GM19463 (cell line): ENCODE results near the gene PDIA6.
"Not testable (repeated sequence)": the region's sequence is repeated elsewhere in the genome, so short reads cannot be mapped to it uniquely, and the experiment has no call there.

Experiments
- ATAC-seq: cut with Tn5 transposase; IDR thresholded peaks from one replicate; pipeline ENCODE4 v1.9.1; 2021; ENCODE audit warnings: mild to moderate bottlenecking, moderate library complexity; ENCODE audit not compliant: unreplicated experiment

The PDIA6 gene

DNA sequence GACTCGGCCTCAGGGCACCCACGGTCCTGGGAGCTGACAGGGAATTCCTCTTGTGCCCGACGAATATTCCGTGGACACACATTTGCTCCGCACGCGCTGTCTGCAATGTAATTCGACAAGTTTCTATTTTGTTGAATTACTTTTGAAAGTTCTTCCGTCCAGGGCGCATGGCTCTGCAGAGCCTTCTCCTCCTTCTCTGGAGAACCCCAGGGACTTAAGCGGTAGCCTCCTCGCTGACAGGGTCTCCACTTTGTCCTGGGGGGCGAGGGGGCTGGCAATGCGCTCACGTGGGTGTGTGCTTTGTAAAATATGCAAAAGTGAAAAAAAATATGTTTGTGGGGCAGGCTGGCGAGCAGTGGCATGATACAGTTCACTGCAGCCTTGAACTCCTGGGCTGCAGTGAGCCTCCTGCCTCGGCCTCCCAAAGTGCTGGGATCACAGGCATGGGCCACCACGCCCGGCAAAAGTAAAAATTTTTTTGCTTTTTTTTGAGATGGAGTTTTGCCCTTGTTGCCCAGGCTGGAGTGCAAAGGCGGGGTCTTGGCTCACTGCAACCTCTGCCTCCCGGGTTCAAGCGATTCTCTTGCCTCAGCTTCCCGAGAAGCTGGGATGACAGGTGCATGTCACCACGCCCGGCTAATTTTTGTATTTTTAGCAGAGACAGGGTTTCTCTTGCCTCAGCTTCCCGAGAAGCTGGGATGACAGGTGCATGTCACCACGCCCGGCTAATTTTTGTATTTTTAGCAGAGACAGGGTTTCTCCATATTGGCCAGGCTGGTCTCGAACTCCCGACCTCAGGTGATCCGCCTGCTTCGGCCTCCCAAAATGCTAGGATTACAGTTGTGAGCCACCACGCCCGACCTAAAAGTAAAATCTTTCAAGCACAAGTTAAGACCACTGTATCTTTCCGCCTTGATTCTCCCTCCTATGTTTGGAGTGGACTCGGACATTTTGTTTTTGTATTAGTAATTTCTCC lies 866 bp upstream of the PDIA6 start:
- ATAC-seq: not testable (repeated sequence)

DNA sequence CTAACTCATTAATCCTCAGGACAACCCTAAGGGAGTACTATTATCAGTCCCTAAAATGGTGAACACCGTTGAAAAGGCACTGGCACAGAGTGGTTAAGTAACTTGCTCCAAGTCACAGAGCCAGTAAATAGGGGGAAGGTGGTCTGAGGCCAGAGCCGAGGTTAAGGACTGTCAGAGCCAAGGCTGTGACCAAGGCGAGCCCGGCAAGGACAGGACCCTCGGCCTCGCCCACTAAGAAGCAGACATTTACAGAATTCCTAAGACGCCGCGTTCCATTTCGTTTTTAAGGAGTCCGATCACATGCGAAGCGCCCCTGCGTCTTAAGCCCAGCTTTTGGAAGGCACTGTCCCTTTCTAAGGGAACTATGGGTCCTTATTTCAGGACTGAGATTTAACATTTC lies 1.1 kb downstream of the PDIA6 start:
- no peak for ATAC-seq

DNA sequence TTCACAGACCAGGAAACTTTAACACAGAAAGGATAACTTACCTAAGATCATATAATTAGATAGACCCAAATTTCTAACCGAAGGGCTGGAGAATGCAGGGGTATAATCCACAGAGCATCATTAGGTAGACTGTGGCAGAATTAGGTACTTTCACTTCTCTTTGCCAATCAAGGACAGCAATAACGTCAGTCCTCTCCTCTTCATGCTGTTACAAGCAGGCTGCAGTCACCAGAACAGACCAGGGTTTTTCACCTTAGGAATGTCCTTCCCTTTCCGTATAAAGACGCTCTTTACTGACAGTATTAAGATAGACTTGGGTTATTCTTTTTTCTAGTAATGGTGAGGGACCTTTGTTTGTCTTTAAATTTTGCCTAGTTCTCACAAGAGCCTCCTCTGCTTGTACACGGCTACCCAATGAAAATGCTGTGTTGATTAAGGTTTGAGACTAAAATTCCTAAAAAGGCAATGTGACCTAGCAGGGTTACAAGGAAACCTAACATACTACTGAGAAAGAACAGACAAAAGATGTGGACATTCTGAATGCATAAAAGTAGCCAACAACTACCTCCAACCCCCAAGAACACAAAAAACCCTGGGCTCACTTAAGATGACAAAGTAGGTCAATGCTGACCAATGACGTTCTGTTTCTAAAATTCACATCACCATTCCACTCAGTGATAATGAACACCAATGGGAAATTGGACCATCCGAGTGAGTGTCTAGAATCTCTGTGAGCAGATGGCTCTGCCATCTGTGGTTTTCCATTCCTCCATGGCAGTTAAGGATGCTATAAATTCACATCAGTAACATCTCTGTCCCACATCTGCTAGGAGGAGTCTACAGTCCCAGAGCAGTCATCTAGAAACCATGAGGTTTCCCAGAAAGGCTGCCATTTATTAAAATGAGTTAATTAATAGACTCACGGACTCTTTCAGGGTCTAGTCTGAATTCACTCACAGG lies 2.1 kb downstream of the PDIA6 start:
- peak; percentile 32 for ATAC-seq

DNA sequence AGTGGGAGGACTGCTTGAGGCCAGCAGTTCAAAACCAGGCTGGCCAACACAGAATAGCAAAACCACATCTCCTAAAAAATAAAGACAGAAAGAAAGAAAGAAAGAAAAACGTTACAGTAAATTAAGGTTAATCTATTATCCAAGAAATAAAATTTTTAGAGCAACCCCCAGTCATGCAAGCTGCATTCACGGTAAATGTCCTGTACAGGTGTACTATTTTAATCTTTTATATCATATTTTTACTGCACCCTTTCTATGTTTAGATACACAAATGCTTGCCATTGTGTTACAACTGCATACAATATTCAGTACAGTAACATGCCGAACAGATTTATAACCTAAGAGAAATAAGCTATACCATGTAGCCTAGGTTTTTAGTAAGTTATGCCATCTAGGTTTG lies 6.0 kb downstream of the PDIA6 start:
- no peak for ATAC-seq

DNA sequence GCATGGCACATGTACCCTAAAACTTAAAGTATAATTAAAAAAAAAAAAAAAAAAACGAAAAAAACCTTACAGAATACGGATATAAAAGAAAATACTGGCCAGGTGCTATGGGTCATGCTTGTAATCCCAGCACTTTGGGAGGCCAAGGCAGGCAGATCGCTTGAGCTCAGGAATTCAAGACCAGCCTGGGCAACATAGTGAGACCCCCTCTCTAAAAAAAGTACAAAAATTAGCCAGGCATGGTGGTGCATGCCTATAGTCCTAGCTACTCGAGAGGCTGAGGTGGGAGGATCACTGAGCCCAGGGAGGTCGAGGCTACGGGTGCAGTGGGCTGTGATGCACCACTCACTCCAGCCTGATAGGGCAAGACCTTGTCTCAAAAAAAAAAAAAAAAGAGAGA lies 6.6 kb downstream of the PDIA6 start:
- not testable (repeated sequence) for ATAC-seq

DNA sequence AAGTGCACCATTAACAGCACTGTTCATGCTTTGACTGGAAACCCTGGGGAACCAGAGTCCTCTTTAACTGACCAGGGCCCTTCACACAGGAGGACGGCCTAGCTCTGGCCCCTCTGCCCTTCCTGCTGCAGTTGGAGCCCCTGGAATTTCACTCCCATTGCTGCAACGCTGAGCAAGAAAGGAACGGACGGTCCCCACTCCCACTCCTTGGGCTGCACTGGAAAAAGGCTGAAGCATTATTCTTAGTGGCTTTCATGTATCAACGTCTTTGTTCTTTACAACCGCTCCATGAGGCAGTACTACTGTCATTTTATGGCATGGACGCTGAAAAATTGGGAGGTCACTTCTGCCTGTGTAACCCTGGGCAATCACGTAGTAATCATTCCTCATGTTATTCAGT lies 9.9 kb downstream of the PDIA6 start:
- no peak for ATAC-seq

DNA sequence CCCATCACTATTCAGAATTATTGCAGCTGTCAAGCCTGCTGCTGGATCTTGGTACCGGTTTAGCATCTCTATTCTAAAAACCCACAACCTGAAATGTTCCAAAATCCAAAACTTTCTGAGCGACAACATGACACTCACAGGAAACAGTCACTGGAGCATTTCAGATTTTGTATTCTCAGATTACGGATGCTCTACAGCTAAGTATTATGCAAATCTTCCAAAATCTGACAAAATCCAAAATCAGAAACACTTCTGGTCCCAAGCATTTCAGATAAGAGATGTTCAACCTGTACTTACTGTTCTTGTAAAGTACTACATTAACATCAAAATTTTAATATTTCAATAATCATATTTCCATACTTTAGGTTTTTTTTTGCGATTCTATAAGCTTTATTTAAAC lies 12.4 kb downstream of the PDIA6 start:
- ATAC-seq: no peak

DNA sequence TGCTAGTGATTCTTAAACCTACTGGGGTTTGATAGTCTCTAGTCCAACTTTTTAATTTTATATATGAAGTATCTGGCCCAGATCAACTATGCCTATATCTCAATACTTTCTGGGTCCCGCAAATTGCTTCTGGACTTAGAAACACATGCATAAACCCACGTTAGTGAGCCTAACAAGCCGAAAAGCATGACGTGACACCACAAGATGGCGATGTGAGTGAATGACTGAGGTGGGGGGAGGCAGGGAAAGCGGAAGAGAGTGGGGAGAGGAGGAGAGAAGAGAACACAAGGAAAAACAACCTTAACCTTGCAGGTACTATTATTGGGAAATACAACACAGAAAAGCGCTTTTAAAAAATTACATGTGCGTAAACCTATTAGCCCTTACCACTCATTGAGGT lies 13.8 kb downstream of the PDIA6 start:
- ATAC-seq: no peak

DNA sequence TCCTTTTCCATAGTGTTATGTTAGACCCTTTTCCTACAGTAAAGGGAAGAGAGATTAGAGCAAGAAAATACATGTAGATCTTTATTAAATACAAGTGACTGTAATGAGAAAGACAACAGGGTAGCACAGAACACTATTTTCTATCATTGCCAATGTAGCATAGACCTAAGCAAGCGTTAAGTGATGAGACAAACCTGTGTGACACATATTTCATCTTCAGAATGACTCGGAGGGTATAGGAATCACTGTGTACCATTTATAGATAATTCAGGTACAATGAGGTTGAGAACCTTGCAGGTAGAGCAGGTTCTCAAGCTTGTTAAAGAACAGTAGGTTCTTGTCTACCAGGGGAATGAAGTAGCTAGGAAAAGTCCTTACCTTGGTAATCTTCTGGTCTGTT lies 15.9 kb downstream of the PDIA6 start:
- ATAC-seq: no peak

DNA sequence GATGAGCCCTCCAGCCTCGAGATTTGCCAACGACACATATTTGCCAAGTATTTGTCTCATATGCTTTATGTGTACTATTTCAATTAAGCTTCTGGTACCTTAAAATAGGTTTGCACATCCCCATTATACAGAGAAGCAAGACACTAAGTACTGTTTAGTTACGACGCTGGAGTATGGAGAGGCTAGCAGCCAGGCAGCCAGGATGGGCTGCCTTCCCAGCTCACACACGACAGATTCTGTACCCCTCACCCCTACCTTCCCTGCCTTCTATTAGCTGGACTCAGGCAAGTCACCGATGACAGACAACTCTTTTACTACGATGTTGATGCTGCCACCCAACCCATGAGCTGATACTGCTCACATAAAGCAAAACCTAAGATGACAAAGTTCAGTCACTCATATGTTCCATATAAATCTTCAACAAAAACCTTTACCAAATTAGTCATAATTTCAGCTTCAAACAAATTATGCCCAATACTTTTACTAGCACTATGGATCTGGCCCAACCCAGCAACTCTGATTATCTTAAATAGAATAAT lies 17.0 kb downstream of the PDIA6 start:
- no peak for ATAC-seq

DNA sequence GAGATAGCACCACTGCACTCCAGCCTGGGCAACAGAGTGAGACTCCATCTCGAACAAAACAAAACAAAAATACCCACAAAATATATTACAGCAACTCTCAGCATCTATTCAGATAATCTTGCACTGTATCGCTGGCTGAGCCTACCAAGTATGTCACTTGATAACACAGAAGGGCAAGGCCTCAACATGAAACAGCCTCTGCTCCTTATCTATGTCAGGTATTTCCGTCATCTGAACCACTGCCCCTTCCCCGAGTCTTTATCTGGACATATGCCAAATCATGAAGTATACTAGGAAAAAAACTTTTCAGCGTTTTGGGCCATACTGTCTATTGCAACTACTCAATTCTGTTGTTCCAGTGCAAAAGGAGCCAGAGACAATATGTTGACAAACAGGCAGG lies 17.7 kb downstream of the PDIA6 start:
- no peak for ATAC-seq

DNA sequence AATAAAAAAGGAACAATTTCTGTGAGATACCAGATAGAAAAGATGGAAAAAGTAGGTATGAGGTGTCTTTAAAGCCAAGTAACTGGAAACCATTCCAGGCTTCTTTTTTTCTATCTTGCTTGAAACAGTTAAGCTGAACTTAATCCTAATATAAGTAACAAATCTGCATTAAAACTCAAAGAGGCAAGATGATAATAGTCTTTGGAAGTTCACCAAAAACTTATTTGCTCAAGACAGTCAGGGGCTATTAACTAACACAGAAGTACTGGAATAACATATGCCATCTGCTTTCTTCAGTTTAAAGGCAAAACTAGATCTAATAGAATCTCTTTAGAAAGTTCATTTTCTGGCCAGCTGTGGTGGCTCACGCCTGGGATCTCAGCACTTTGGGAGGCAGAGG lies 18.8 kb downstream of the PDIA6 start:
- no peak for ATAC-seq

DNA sequence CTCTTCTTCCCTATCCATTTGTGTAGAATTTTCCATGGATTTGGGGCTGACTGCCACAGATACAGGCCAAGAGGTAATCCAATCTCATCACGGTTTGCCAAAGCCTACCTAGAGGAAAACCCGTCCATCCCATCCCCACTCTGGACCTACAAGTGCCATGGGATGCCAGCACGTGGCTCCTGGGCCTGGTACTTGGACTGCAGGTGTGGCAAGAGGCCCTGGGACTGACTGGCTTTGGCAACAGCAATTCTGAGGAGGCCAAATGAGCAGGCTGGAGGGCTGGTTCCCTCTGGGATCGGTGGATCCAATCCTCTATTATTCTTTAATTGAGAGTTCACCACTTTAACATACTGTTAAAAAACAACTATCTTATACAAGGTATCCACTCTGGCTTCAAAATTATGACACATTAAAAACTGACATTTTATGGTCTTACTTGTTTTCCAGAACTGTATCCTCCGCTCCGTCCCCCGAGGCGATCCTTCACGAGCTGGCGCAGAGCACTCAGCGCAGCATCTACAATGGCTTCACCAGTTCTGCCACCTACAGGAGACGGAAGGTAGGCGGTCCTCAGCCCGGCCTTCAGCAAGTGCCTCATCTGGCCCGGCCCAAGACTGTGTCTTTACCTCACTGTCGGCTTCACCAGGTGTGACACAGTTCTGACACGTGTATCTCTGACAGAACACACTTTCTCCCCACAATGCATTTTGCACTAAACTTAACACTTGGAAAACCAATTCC lies 19.8 kb downstream of the PDIA6 start:
- no peak for ATAC-seq

DNA sequence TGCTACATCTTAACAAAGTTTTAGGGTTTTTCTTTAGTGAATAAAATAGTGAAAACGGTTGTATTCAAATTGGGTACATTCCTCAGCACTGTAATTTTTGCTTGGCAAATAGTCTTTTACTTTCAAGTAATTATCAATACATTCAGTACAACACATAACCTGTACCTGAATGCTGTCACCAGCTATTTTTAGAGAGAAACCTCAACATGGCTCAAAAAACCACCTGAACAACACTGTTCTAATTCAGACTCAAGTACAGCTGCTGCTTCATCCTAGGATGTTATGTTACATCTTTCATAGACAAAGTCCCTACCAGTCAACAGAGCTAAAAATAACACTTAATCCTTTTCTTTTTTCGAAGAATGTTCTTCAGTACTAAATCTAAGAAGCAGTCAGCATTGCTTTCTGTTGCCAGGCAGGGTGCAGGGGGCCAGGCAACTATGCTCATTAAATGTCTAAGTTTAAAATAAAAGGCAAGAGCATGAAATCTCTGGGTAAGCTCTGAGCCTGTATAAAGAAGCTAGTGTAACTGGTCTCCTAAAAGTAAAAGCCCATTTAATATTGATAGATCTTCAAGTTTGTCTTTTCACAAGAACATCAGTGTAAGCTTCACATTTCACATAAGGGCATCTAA lies 20.5 kb downstream of the PDIA6 start:
- ATAC-seq: peak; percentile 59

DNA sequence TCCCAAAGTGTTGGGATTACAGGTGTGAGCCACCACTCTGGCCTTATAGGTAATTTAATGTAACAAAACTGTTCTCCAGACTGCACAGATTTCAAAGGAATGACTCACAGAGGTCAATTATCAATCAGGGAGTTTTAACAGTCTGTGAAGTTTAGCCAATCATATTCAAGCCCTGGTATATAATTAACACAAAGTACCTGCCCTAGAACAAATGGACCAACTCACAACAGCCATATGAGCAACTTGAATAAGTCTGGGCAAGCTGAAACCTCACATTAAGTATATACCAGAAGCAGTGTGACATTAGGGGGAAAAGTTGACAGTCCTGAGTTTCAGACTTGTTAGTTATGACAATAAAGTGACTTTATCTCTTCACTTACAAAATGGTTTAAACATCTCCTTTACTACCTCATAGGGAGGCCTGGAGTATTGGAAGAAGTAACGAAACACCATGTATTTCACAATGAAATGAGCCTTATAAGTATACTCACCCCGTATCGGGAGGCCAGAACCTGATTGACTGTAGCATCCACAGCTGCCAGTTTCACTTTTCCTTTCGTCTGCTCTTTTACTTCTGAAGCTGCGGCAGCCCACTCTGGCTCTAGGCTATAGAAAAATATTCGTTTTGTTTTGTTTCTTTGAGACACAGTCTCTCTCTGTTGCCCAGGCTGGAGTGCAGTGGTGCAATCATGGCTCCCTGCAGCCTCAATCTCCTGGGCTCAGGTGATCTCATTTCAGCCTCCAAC lies 22.2 kb downstream of the PDIA6 start:
- peak; percentile 80 for ATAC-seq

DNA sequence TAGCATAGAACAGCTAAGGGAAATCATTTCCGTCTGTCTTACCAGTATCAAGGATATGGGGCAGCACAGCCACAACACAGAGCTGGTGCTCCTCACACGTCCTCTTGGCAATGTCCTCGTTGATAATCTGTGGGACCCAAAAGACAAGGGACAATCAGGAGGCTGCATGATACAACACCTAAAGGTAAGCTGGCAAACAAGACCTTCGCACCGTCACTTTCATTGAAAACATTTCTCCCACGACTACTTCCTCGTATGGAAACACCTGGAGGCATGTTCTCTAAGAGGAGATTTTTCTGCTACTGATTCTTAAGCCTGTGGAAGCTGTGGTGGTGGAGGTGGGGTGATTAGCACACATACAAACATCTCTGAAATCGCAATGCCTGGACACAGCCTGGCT lies 23.7 kb downstream of the PDIA6 start:
- ATAC-seq: no peak

DNA sequence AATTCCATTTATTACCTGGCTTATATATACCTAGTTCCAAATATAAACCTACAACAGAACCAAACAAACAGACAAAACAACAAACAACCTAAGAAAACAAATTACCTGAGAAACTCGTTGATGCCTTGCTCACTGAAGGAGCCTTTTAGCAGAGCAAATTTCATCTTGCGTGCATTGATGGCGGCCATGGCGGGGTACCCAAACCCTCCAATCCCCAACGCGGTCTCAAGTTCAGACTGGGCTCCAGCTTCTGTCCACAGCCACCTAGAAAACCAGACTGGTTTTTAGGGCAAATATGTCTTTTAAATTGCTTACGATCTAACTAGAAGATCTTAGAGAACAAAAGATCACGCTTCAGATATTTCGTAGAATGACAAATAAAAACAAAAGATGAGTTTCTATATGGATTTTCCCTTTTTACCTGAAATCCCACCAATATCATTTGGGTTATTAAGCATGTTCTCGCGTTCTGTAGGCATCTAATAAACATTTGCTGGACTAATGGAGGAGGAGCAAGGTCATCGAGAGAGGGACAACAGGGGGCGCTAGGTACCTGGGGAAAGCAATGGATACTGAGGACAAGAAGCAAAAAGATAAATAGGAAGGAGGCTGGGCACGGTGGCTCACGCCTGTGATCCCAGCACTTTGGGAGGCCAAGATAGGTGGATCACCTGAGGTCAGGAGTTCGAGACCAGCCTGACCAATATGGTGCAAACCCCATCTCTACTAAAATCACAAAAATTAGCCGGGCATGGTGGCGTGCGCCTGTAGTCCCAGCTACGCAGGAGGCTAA lies 25.2 kb downstream of the PDIA6 start:
- ATAC-seq: no peak

DNA sequence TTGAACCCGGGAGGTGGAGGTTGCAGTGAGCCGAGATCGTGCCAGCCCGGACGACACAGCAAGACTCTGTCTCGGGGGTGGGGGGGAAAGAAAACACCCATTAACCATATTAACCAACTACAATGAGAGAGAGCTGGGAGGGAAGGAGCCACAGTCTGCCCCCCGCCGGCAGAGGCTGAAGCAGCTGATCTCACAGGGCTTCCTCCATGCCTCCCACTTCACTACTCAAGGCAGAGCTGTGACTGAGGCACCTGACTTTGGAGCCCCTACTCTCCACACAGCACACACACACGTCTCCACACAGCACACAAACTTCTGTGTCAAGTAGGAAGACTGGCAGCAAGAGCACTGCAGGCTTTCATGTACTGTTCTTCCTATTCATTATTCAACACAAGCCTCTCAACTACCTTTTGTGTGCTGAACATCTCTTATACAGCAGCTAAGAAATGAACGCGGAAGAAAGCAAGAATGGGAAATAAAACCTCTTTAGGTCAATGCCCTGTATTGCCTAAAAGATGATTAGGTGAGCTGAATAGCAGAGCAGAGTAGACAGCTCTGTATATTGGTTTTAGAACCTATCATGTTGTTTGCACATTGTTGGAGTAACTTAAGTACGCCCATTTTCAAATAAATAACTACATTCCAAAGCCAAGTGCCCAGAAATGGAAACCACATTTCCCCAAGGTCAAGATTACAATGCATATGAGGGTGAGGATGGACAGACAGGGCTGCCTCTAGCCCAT lies 26.2 kb downstream of the PDIA6 start:
- no peak for ATAC-seq
